Left hindlimb (tissue), 1 donor: ENCODE data around the gene EXOSC7.
"Not testable (repeated sequence)": the region's sequence is repeated elsewhere in the genome, so short reads cannot be mapped to it uniquely, and the experiment has no call there.

Experiments used
- DNase-seq: peaks from one replicate; pipeline ENCODE4 v3.0.0-alpha.2; 2018

Gene EXOSC7

GRCh38 chr3:44976002-44976815, at the start of gene EXOSC7, which contains the start of gene ZDHHC3:
TSS of gene EXOSC7 (plus strand) at chr3:44976244. CDS start at chr3:44976278, 34 bp downstream.
TSS of gene ZDHHC3 (minus strand) at chr3:44976174. CDS start at chr3:44959436, 16,738 bp downstream.
- DNase-seq = peak; percentile 93

- DNase-seq = no peak
Measured at GRCh38 chr3:44926921-44927320, 49.1 kb upstream of the EXOSC7 start.

- no peak for DNase-seq
Measured at GRCh38 chr3:44927371-44927770, 48.7 kb upstream of the EXOSC7 start.

- no peak for DNase-seq
Measured at GRCh38 chr3:44929782-44930181, 46.3 kb upstream of the EXOSC7 start.

GRCh38 chr3:44930911-44931310, 45.1 kb upstream of the EXOSC7 start:
- no peak for DNase-seq

- no peak for DNase-seq
Measured at GRCh38 chr3:44931791-44932190, 44.3 kb upstream of the EXOSC7 start.

GRCh38 chr3:44932271-44932670, 43.8 kb upstream of the EXOSC7 start:
- DNase-seq = no peak

- DNase-seq = no peak
Measured at GRCh38 chr3:44932986-44933944, 42.8 kb upstream of the EXOSC7 start.

GRCh38 chr3:44939581-44940036, 36.4 kb upstream of the EXOSC7 start:
- no peak for DNase-seq

- no peak for DNase-seq
Measured at GRCh38 chr3:44942202-44942921, 33.7 kb upstream of the EXOSC7 start.

- no peak for DNase-seq
Measured at GRCh38 chr3:44948239-44948638, 27.8 kb upstream of the EXOSC7 start.

GRCh38 chr3:44949770-44950169, 26.3 kb upstream of the EXOSC7 start:
- not testable (repeated sequence) for DNase-seq

GRCh38 chr3:44950275-44950734, 25.7 kb upstream of the EXOSC7 start:
- DNase-seq = no peak

GRCh38 chr3:44952689-44953088, 23.4 kb upstream of the EXOSC7 start:
- no peak for DNase-seq

- DNase-seq = no peak
Measured at GRCh38 chr3:44954304-44954703, 21.7 kb upstream of the EXOSC7 start.

GRCh38 chr3:44954962-44955361, 21.1 kb upstream of the EXOSC7 start:
- no peak for DNase-seq

GRCh38 chr3:44955917-44956316, 20.1 kb upstream of the EXOSC7 start:
- no peak for DNase-seq

- no peak for DNase-seq
Measured at GRCh38 chr3:44957986-44958385, 18.1 kb upstream of the EXOSC7 start.

GRCh38 chr3:44958386-44958785, 17.7 kb upstream of the EXOSC7 start:
- DNase-seq = no peak

- DNase-seq = no peak
Measured at GRCh38 chr3:44960387-44961026, 15.5 kb upstream of the EXOSC7 start.

GRCh38 chr3:44961888-44962287, 14.2 kb upstream of the EXOSC7 start:
- DNase-seq = no peak
